GM23248 (cell line): ENCODE data around the gene OR9I1.

ENCODE experiments used
- EZH2 ChIP-seq: fragments of 200-600 bp; sonication (generic); IDR thresholded peaks from 2 replicates; pipeline ENCODE4 v1.6.1; 2018; ENCODE audit warnings: antibody characterized with exemption, mild to moderate bottlenecking; ENCODE audit not compliant: insufficient read depth, poor library complexity, severe bottlenecking
- EZH2phosphoT487 ChIP-seq: fragments of 200-600 bp; sonication (generic); IDR thresholded peaks from 2 replicates; pipeline ENCODE4 v1.6.1; 2018; ENCODE audit warnings: antibody characterized with exemption, moderate library complexity, mild to moderate bottlenecking, low read depth; ENCODE audit not compliant: insufficient read depth

GRCh38 chr11:58121096-58121495 lies 4.2 kb downstream of the OR9I1 start:
- TF ChIP-seq EZH2phosphoT487 (no peak), EZH2 (no peak)
